DMS79 treated with DMSO at 0.1 percent for 48 hours (cell line): ENCODE measurements around the gene LIPI.
"Not testable (repeated sequence)": the region's sequence is repeated elsewhere in the genome, so short reads cannot be mapped to it uniquely, and the experiment has no call there.

ENCODE experiments used
- DNase-seq: peaks from one replicate; lab custom pipeline; 2025; lab: John Stamatoyannopoulos, UW

Gene LIPI

DNA sequence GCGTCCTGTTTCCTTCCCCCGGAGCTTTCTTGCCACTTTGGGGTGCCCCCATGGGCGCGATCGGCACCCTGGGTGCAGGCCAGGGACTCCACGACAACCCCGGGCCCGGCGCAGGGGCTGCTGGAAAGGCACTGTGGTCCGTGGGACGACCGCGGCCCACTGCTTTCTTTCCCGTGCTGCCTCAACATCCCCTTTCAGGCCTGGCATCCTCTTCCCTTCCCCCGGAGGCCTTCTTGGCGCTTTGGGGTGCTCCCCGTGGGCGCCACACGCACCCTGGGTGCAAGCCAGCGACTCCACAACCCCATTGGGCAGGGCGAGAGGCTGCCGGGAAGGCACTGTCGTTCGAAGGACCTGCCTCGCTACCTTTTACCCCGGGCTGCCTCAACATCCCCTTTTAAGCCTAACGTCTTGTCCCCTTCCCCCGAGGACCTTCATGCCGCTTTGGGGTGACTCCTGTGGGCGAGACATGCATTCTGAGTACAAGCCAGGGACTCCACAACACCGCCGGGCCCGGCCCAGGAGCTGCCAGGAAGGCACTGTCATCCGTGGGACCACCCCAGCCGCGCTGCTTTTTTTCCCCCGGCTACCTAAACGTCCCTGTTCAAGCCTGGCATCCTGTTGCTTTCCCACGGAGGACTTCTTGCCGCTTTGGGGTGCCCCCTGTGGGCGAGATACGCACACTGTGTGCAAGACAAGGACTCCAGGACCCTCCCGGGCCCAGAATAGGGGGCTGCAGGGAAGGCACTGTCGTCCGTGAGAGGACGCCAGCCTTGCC lies 137.8 kb downstream of the LIPI start:
- DNase-seq, result no peak

DNA sequence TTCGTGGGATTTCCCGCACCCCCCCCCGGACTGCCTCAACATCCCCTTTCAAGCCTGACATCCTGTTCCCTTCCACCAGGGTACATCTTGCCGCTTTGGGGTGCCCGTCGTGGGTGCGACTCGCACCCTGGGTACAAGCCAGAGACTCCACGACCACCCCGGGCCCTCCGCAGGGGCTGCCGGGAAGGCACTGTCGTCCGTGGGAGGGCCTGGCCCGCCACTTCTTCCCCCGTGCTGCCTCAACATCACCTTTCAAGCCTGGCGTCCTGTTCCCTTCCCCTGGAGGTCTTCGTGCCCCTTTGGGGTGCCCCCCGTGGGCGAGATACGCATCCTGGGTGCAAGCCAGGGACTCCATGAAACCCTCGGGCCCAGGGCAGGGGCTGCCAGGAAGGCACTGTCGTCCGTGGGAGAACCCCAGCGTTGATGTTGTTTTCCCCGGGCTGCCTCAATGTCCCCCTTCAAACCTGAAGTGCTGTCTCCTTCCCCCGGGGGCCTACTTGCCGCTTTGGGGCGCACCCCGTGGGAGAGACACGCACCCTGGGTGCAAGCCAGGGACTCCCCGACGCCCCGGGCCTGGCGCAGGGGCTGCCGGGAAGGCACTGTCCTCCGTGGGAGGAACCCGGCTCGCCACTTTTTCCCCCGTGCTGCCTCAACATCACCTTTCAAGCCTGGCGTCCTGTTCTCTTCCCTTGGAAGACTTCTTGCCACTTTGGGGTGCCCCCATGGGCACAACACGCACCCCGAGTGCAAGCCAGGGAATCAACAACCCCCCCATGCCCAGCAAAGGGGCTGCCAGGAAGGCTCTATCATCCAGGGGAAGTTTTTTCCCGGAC lies 138.6 kb downstream of the LIPI start:
- no peak for DNase-seq

DNA sequence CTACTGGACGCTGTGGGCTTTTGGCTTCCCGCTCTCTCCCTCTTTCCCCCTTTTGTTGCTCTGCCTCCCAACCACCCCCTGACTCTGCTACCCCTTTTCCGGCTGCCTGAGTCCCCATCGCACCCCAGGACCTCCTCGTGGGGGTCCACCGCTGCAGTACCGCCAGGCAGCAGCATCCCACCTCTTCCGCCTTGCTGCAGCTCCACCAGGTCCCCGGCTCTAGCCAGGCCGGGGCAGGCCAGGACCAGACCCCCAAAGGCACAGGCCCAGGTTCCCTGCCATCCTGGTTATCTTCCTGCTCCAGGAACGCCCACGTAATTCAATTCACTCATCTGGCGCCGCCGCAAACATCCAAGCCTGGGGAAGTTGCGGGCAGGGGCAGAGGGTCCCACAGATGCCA lies 139.8 kb downstream of the LIPI start:
- no peak for DNase-seq

DNA sequence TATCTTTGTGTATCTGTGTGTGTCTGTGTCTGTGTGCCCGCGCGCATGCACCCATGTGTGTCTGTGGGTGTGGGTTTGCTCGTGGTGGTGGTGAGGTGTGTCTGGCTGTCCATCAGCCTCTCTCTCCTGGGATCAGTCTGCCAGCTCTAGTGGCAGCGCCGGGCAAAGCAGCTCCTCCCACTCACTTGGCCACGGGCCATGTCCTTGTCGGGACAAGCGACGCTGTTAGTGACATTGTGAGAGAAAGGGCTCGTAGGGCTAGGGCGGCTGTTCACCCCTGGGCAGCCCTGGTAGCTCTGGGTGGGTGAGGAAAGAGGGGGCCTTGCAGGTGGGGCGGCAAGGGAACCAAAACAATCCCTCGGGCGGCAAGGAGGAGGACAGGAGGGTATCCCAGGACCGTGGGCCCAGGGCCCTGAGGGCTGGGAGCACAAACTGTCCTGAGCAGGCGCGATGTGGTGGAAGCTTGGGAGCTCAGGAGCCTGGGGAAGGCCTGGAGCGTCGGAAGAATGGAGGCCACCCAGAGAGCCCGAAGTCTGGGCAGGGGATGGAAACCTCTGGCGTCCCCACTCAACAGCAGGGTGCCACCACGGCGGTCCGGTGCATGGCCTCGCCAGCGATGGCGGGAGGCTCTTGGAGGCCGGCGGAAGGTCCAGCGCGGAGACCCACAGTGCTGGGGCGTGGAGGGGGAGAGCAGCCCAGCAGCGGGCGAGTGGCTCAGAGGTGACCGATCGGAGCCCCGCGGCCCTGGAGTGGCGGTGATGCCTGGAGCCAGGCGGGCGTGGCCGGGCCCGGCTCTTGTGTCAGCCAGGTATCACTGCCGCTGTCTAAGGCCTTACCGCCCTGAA lies 140.5 kb downstream of the LIPI start:
- no peak for DNase-seq

DNA sequence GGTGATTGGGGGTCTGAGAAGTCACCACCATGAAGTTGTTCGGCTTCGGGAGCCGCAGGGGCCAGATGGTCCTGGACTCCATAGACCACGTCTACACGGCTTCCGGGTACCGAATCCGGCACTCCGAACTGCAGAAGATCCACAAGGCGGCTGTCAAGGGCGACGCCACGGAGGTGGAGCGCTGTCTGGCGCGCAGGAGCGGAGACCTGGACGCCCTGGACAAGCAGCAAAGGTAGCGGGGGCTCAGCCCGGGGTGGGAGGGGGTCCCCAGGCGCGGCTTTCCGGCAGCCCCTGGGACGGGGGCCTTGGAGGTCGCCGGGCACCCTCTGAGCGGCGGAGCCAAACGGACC lies 146.5 kb downstream of the LIPI start:
- no peak for DNase-seq

DNA sequence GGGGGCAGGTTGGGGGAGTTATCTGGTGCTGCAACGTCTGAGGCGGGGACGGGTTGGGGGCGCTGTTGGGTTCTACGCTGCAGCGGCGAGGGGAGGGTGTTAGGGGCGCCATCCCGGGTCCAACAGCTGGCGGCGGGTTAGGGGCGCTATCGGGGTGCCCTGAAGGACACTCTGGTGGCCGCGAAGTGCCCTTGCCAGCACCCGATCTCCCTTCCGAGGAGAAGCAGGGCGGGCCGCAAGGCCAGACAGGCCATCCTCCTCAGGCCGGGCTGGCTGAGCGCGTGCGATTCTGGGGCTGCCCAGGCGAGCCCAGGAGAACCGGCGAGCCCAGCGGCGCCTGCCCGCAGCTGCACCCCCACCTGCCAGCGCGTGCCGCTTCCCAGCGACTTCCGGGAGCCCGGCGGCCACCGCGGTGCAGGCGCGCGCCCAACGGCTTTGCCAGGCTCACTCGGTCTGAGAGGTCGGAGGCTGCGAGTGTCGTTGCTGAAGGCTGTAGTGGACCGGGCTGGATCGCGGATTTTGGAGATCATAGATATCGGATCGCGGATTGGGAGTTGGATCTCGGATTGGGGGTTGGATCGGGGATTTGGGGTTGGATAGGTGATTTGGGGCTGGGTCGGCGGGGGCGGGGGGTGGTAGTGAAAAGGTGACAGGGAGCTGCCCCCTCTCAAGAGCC lies 147.0 kb downstream of the LIPI start:
- not testable (repeated sequence) for DNase-seq

DNA sequence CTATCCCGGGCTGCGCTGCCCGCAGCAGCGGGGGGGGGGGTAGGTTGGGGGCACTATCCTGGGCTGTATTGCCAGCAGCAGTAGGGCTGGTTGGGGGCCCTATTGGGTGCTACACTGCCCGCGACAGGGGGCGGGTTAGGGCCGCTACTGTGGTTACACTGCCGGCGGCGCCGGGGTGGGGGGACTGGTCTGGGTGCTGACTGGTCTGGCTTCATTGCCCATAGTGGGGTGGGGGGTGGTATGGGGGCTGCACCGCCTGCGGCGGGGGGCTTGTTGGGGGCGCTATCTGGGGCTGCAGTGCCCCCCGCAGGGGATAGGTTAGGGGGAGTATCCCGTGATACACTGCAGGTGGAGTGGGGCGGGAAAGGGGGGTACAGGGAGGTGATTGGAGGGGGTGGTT lies 148.1 kb downstream of the LIPI start:
- not testable (repeated sequence) for DNase-seq

DNA sequence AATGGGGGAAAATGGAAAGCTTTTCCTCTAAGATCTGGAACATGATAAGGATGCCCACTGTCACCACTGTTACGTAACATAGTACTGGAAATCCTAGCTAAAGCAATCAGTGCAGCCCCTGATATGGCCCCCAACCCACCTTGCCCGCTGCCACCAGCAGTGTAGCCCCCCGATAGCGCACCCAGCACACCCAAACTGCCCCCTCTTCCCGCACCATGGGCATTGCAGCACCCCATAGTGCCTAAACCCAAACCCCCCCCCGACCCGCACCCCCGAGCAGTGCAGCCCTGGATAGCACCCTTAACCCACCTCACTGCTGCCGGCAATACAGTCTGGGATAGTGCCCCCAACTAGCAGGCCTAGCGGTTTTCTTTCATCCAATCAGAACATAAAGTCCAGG lies 148.9 kb downstream of the LIPI start:
- not testable (repeated sequence) for DNase-seq

DNA sequence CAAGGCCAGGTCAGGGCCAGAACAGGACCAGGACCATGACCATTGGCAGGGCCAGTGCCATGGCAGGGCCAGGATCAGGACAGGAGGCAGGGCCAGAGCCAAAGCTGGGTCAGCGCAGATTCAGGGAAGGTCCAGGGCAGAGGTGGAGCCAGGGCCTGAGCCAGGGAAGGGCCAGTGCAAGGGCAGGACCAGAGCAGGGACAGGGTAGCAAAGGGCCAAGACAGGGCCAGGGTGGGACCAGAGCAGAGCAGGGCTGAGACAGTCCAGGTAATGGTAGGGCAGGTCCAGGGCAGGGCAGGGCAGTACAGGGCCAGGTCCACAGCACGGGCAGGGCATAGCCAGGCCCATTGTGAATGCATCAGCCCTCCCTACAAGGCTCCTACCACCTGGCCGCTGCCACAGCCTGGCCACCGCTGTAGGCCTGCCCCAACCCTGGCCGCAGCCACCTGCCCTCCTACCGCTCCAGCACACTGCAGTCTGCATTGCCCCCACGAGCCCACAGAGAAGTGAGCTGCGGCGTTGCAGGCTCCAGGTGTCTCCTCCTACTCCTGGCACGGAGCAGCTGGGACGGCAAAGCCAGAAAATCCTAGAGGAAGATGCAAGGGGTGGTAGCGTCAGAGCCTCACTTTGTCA lies 151.6 kb downstream of the LIPI start:
- not testable (repeated sequence) for DNase-seq
